OCI-LY1 (cell line): Measurements from ENCODE around the gene OR52E1.

Source experiments
- EZH2 ChIP-seq: fragments of 200-600 bp; sonication (generic), shearing (Covaris generic); IDR thresholded peaks from 2 replicates; pipeline ENCODE4 v1.8.0; 2017; ENCODE audit warnings: borderline replicate concordance, mixed run types, mild to moderate bottlenecking, antibody characterized with exemption, low read length, moderate library complexity, mixed read lengths
- TF ChIP-seq, protein P1 (sequence below): fragments of 200-600 bp; sonication (generic), shearing (Covaris generic); IDR thresholded peaks from 2 replicates; pipeline ENCODE4 v1.5.1; 2017; ENCODE audit warnings: mild to moderate bottlenecking, antibody characterized with exemption, low read length, moderate library complexity, mixed read lengths

DNA sequence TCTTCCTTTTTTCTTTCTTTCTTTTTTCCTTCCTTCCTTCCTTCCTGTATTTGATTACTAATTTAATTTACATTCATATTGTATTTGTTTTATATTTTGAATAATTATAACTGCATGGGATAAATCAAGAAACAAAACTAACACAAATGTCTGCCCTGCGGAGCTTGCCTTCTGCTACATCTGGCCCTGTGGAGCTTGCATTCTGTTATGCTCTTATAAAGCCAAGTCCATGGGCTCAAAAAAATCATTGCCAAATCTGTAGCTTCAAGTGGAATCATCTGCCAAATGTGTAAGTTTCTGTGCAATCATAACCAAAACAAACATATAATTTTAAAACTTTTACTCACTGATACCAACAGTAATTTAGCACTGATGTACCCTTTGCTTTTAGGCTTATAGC is 31.0 kb upstream of the OR52E1 start:
- TF ChIP-seq, protein P1, sequence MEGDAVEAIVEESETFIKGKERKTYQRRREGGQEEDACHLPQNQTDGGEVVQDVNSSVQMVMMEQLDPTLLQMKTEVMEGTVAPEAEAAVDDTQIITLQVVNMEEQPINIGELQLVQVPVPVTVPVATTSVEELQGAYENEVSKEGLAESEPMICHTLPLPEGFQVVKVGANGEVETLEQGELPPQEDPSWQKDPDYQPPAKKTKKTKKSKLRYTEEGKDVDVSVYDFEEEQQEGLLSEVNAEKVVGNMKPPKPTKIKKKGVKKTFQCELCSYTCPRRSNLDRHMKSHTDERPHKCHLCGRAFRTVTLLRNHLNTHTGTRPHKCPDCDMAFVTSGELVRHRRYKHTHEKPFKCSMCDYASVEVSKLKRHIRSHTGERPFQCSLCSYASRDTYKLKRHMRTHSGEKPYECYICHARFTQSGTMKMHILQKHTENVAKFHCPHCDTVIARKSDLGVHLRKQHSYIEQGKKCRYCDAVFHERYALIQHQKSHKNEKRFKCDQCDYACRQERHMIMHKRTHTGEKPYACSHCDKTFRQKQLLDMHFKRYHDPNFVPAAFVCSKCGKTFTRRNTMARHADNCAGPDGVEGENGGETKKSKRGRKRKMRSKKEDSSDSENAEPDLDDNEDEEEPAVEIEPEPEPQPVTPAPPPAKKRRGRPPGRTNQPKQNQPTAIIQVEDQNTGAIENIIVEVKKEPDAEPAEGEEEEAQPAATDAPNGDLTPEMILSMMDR, result no peak
- TF ChIP-seq EZH2, result no peak
